NB4 (cell line): ENCODE data around the gene CIITA.

Experiments
- CTCF ChIP-seq: IDR thresholded peaks from one replicate; pipeline ENCODE4 v1.5.1; 2012; ENCODE audit warnings: low read depth, low read length
- POLR2A ChIP-seq: IDR thresholded peaks from 2 replicates; pipeline ENCODE4 v1.6.1; 2011; ENCODE audit warnings: mild to moderate bottlenecking; ENCODE audit not compliant: insufficient read length; ENCODE audit errors: extremely low read depth
- TF ChIP-seq, protein P1 (sequence below): IDR thresholded peaks from 2 replicates; pipeline ENCODE4 v1.6.1; 2011; ENCODE audit warnings: low read depth, low read length

DNA sequence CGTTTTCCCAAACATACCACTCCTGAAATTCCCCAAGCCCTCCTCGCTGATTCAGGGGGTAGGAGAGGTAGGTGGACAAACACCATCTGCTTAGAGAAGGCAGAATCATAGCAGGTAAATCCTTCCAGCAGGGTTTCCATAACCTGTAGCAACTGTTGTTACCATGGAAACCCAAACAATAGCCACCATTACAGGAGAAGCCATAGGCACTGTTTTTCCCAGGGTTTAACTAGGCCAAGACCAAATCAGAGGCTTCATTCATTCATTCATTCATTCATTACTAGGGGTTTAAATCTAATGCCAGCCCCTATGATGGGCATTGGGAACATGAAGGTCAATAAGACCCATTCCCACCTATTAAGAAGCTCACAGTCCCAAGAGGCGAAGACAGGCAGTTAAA is 25.5 kb upstream of the CIITA start:
- TF ChIP-seq CTCF (no peak), POLR2A (no peak)
- TF ChIP-seq, protein P1, sequence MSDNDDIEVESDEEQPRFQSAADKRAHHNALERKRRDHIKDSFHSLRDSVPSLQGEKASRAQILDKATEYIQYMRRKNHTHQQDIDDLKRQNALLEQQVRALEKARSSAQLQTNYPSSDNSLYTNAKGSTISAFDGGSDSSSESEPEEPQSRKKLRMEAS = no peak
